Common myeloid progenitor, CD34-positive (primary cell): ENCODE results near the gene AGAP1.

ENCODE experiments used
- CTCF ChIA-PET: fragments of 350-600 bp; sonication (Branson Sonifier 250); formaldehyde crosslinking; loops from one replicate; lab custom pipeline; 2021; ENCODE audit warnings: antibody characterized with exemption; lab: Charles Lee
- POLR2A ChIA-PET: fragments of 350-600 bp; sonication (Branson Sonifier 250); formaldehyde crosslinking; loops from one replicate; lab custom pipeline; 2021; ENCODE audit warnings: antibody characterized with exemption; lab: Charles Lee
- DNase-seq, 3 donors: peaks; one replicate each; pipeline versions ENCODE4 v3.0.0 to v3.0.0-alpha.2; 2013
- H3K27ac ChIP-seq, 2 experiments: 1 replicate in 1 of 2; 2 replicates in 1 of 2; pipeline ENCODE4 v1.7.0; 2013; ENCODE audit warnings: inconsistent platforms in 2 of 2, low read length in 2 of 2, mild to moderate bottlenecking in 2 of 2, low read depth in 1 of 2, moderate library complexity in 1 of 2; ENCODE audit not compliant: severe bottlenecking in 2 of 2, insufficient read depth in 1 of 2, poor library complexity in 1 of 2
- H3K27me3 ChIP-seq, 5 experiments: replicated peaks in 2 of 5; 1 replicate in 3 of 5; 2 replicates in 2 of 5; pipeline versions ENCODE4 v1.6.1 to v1.7.0; 2013; ENCODE audit warnings: low read length in 4 of 5, mild to moderate bottlenecking in 2 of 5, moderate library complexity in 2 of 5, inconsistent platforms in 1 of 5; ENCODE audit not compliant: insufficient read depth in 5 of 5, control insufficient read depth in 4 of 5
- H3K36me3 ChIP-seq, 4 experiments: 1 replicate in 2 of 4; 2 replicates in 2 of 4; pipeline versions ENCODE4 v1.6.1 to v1.7.0; 2013; ENCODE audit warnings: low read length in 3 of 4, control low read depth in 1 of 4, mild to moderate bottlenecking in 1 of 4; ENCODE audit not compliant: control insufficient read depth in 4 of 4, insufficient read depth in 4 of 4
- H3K4me1 ChIP-seq, 4 experiments: 1 replicate in 3 of 4; 2 replicates in 1 of 4; pipeline versions ENCODE4 v1.6.1 to v1.7.1; 2013; ENCODE audit warnings: low read length in 3 of 4, mild to moderate bottlenecking in 3 of 4, control low read depth in 1 of 4, inconsistent platforms in 1 of 4, moderate library complexity in 1 of 4; ENCODE audit not compliant: control insufficient read depth in 4 of 4, insufficient read depth in 4 of 4; ENCODE audit errors: control extremely low read depth in 1 of 4
- H3K4me3 ChIP-seq, 7 experiments: 1 replicate in 4 of 7; 2 replicates in 3 of 7; pipeline versions ENCODE4 v1.5.1 to v1.7.0; 2013; ENCODE audit warnings: mild to moderate bottlenecking in 7 of 7, low read length in 6 of 7, moderate library complexity in 6 of 7, inconsistent platforms in 2 of 7, low read depth in 2 of 7, control low read depth in 1 of 7; ENCODE audit not compliant: insufficient read depth in 4 of 7, control insufficient read depth in 1 of 7; ENCODE audit errors: extremely low read depth in 1 of 7
- H3K9me3 ChIP-seq, 5 experiments: 1 replicate in 4 of 5; 2 replicates in 1 of 5; pipeline versions ENCODE4 v1.6.1 to v1.7.1; 2013; ENCODE audit warnings: low read length in 4 of 5, mild to moderate bottlenecking in 2 of 5, inconsistent platforms in 1 of 5, low read depth in 1 of 5, moderate library complexity in 1 of 5; ENCODE audit not compliant: control insufficient read depth in 4 of 5, insufficient read depth in 2 of 5; ENCODE audit errors: control extremely low read depth in 1 of 5
- WGBS: methylation state at CpG from one replicate; pipeline ENCODE4 v1.1.5; 2013; ENCODE audit not compliant: insufficient coverage; 5-methylcytosine and 5-hydroxymethylcytosine counted together

AGAP1 gene

DNA sequence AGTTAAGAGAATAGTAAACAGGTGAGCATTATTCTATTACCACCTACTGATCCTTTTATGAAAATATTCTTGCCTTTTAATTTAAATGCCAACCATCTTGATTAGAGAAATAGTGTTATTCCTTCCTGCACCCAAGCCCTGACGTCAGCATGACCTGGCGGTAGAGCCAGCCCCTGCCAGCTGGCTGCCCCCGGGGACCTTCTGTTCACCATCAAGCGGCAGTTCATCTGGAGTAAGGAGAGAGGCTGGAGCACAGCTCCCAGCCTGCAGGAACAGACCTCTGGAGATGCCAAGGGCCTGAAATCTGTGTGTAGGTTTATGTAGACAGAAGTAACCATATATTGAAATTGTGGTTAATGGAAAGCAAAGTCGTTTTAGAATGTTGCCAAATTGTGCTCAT lies 502.6 kb downstream of the AGAP1 start:
- peaks cover 0 to 2% (median 0%) of the 10 kb centered on the region in 5 experiments for H3K9me3 ChIP-seq
- CTCF ChIA-PET = no interaction called here
- H3K36me3 ChIP-seq = no peaks in the 10 kb centered on the region
- no peaks in the 10 kb centered on the region for H3K4me1 ChIP-seq
- H3K27me3 ChIP-seq = no peaks in the 10 kb centered on the region
- DNase-seq = no peak
- 96% methylated on average over 4 of the region's 5 CpGs for WGBS
- no peak overlapping the region for H3K4me3 ChIP-seq
- POLR2A ChIA-PET = interaction anchor here (0.6 kb wide), 1 partner anchor 931 kb away, joined by 4 read pairs; no protein-coding TSS in a partner anchor
- no peak overlapping the region for H3K27ac ChIP-seq

GRCh38 chr2:235999011-235999410 lies 505.2 kb downstream of the AGAP1 start:
- 100% methylated on average over 2 of the region's 2 CpGs for WGBS
- Histone ChIP-seq H3K9me3 (no peaks in the 10 kb centered on the region), H3K36me3 (no peaks in the 10 kb centered on the region), H3K27me3 (no peaks in the 10 kb centered on the region), H3K4me1 (no peaks in the 10 kb centered on the region), H3K27ac (no peak overlapping the region), H3K4me3 (no peak overlapping the region)
- DNase-seq = no peak
- ChIA-PET POLR2A (no interaction called here), CTCF (no interaction called here)

DNA sequence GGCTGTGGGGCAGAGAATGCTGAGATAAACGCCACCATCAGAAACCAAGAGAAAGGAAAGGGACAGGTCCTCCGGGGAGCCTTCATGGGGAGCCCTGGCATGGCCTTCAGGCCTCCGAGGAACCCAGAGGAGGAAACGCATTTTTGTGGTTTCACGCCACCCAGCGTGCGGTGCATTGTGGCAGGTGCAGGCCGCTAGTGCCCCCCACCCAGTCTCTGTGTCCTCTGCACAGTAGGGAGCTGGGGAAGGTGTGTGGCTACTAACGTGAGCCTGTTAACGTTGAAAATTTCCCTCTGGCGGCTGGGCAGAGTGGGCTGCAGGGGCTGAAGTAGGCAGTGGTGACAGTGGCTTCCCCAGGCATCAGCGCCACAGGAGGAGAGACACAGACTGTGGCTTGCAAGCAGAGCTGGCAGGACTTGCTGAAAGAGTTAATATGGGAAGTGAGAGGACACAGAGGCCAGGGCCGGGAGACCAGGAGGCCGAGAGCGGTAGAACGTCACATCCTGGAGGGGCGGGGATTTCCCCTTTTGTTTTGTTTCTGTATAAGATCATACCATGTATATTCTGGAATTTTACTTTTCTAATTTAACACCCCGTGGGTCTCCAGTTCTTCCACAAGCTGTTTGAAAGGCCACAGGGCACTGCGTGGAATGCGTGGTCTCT lies 507.5 kb downstream of the AGAP1 start:
- H3K9me3 ChIP-seq = no peaks in the 10 kb centered on the region
- WGBS = 90% methylated on average over 11 of the region's 20 CpGs
- DNase-seq = no peak
- no peaks in the 10 kb centered on the region for H3K27me3 ChIP-seq
- CTCF ChIA-PET = no interaction called here
- H3K4me1 ChIP-seq = no peaks in the 10 kb centered on the region
- H3K27ac ChIP-seq = no peak overlapping the region
- H3K4me3 ChIP-seq = no peak overlapping the region
- POLR2A ChIA-PET = no interaction called here
- H3K36me3 ChIP-seq = no peaks in the 10 kb centered on the region

GRCh38 chr2:236001854-236002253 lies 508.0 kb downstream of the AGAP1 start:
- no peaks in the 10 kb centered on the region for H3K4me1 ChIP-seq
- CTCF ChIA-PET = no interaction called here
- POLR2A ChIA-PET = no interaction called here
- no peaks in the 10 kb centered on the region for H3K27me3 ChIP-seq
- WGBS = 96% methylated on average over 6 of the region's 8 CpGs
- DNase-seq = no peak
- no peaks in the 10 kb centered on the region for H3K36me3 ChIP-seq
- H3K4me3 ChIP-seq = no peak overlapping the region
- H3K9me3 ChIP-seq = no peaks in the 10 kb centered on the region
- no peak overlapping the region for H3K27ac ChIP-seq

DNA sequence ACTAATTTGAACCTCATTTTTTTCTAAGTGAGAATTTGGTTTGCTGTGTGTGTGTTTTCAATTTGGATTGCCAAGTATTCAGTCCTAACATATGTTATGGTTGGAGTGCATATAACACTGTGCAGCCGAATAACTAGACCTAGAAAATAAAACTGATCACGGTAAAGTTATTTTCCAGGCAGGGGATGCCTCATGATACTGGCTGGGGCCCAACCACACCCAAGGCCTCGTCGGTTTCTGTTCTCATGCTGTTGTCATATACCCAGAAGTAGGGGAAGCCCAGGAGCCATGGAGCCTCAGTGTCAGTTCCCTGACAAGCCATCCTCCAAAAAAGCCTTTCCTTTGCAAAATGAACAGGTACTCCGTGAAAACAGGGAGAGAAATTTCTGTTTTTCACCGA lies 514.2 kb downstream of the AGAP1 start:
- CTCF ChIA-PET = no interaction called here
- WGBS = 100% methylated on average over 3 of the region's 6 CpGs
- H3K36me3 ChIP-seq = no peaks in the 10 kb centered on the region
- no peak overlapping the region for H3K4me3 ChIP-seq
- no peak overlapping the region for H3K27ac ChIP-seq
- POLR2A ChIA-PET = no interaction called here
- no peaks in the 10 kb centered on the region for H3K9me3 ChIP-seq
- no peaks in the 10 kb centered on the region for H3K4me1 ChIP-seq
- peaks cover 0 to 5% (median 0%) of the 10 kb centered on the region in 5 experiments for H3K27me3 ChIP-seq
- DNase-seq = no peak

GRCh38 chr2:236008857-236009256 lies 515.0 kb downstream of the AGAP1 start:
- ChIA-PET CTCF (no interaction called here), POLR2A (no interaction called here)
- Histone ChIP-seq H3K36me3 (no peaks in the 10 kb centered on the region), H3K27me3 (peaks cover 0 to 12% (median 0%) of the 10 kb centered on the region in 5 experiments), H3K4me1 (no peaks in the 10 kb centered on the region), H3K9me3 (no peaks in the 10 kb centered on the region), H3K4me3 (no peak overlapping the region), H3K27ac (no peak overlapping the region)
- WGBS = over 99% methylated on average over 9 of the region's 9 CpGs
- DNase-seq = no peak

GRCh38 chr2:236010920-236011685 lies 517.3 kb downstream of the AGAP1 start:
- POLR2A ChIA-PET = no interaction called here
- Histone ChIP-seq H3K9me3 (no peaks in the 10 kb centered on the region), H3K4me3 (no peak overlapping the region), H3K4me1 (no peaks in the 10 kb centered on the region), H3K36me3 (no peaks in the 10 kb centered on the region), H3K27ac (no peak overlapping the region), H3K27me3 (peaks cover 0 to 32% (median 7%) of the 10 kb centered on the region in 5 experiments)
- 84% methylated on average over 11 of the region's 15 CpGs for WGBS
- DNase-seq = no peak
- CTCF ChIA-PET = no interaction called here
